HepG2 (cell line): ENCODE measurements around the gene AP3D1. TPM values are rescaled to one million over a fixed set of nuclear protein-coding genes. Genes with fewer than 3 reads are reported as not detected.

ENCODE experiments used
- ATAC-seq: fragments of 200-7000 bp; cut with Tn5 transposase; 3 replicates; pipeline ENCODE4 v1.9.1; 2020; ENCODE audit warnings: mild to moderate bottlenecking, moderate library complexity
- BruUV-seq: library from RNA; stranded (reverse); fragments of 400-500 nt; replicated peaks from 2 replicates; lab custom pipeline; 2021; lab: Mats Ljungman, UMichigan
- CTCF ChIA-PET: fragments of 300-600 bp; formaldehyde crosslinking; extraction: SDS; loops from one replicate; lab custom pipeline; 2021; ENCODE audit warnings: low total read pairs, inconsistent platforms, low intra/inter-chr PET ratio; lab: Yijun Ruan, JAX
- POLR2A ChIA-PET: fragments of 350-600 bp; sonication (Branson Sonifier 250); formaldehyde crosslinking; loops from one replicate; lab custom pipeline; 2020; ENCODE audit warnings: antibody characterized with exemption, inconsistent platforms; lab: Yijun Ruan, JAX
- DNase-seq: peaks from one replicate; pipeline ENCODE4 v3.0.0-alpha.2; 2015; ENCODE audit warnings: low spot score
- FAIRE-seq: peaks from 3 replicates; lab custom pipeline; 2011; peaks lifted over from hg19 to GRCh38; lab: Jason Lieb, UNC
- H2AFZ ChIP-seq: one replicate; pipeline ENCODE4 v1.6.1; 2011; ENCODE audit warnings: low read length, inconsistent platforms
- H3K27ac ChIP-seq: fragments of 300-600 bp; 3 replicates; pipeline ENCODE4 v1.8.0; 2011; ENCODE audit warnings: mixed run types, mild to moderate bottlenecking, mixed read lengths, low read length, inconsistent platforms; ENCODE audit not compliant: insufficient read depth; ENCODE audit errors: extremely low read length
- H3K27me3 ChIP-seq, 2 experiments: fragments of 200-600 bp in 1 of 2; 2 replicates in 1 of 2; 3 replicates in 1 of 2; pipeline versions ENCODE4 v1.6.0 to v1.8.0; 2011; ENCODE audit warnings: low read length in 2 of 2, mild to moderate bottlenecking in 2 of 2, moderate library complexity in 2 of 2, inconsistent platforms in 1 of 2; ENCODE audit not compliant: insufficient read depth in 2 of 2, control insufficient read depth in 1 of 2
- H3K36me3 ChIP-seq, 2 experiments: fragments of 200-600 bp in 1 of 2; replicated peaks in 1 of 2; 2 replicates in 1 of 2; 3 replicates in 1 of 2; pipeline versions ENCODE4 v1.5.1 to v1.8.0; 2011; ENCODE audit warnings: low read length in 2 of 2, inconsistent platforms in 1 of 2; ENCODE audit not compliant: insufficient read depth in 2 of 2, control insufficient read depth in 1 of 2
- H3K4me1 ChIP-seq: 2 replicates; pipeline ENCODE4 v1.5.1; 2012; ENCODE audit warnings: low read length, inconsistent platforms; ENCODE audit not compliant: insufficient read depth
- H3K4me2 ChIP-seq: 2 replicates; pipeline ENCODE4 v1.6.0; 2011; ENCODE audit warnings: low read depth, low read length, inconsistent platforms
- H3K4me3 ChIP-seq, 3 experiments: fragments of 200-600 bp in 1 of 3; sonication (generic), shearing (Covaris generic) in 1 of 3; replicated peaks in 1 of 3; 2 replicates each; pipeline ENCODE4 v1.5.1; 2011 to 2016; ENCODE audit warnings: low read length in 3 of 3, inconsistent platforms in 2 of 3, low read depth in 2 of 3, mild to moderate bottlenecking in 2 of 3, control low read depth in 1 of 3, mixed read lengths in 1 of 3; ENCODE audit not compliant: insufficient read depth in 1 of 3
- H3K79me2 ChIP-seq: one replicate; pipeline ENCODE4 v1.6.1; 2011; ENCODE audit warnings: low read length, inconsistent platforms; ENCODE audit not compliant: insufficient read depth
- H3K9ac ChIP-seq: 2 replicates; pipeline ENCODE4 v1.6.0; 2011; ENCODE audit warnings: mild to moderate bottlenecking, low read depth, low read length, inconsistent platforms; ENCODE audit not compliant: insufficient read depth
- H3K9me3 ChIP-seq: 2 replicates; pipeline ENCODE4 v1.5.1; 2012; ENCODE audit warnings: mild to moderate bottlenecking, low read length
- H4K20me1 ChIP-seq: 2 replicates; pipeline ENCODE4 v1.6.0; 2011; ENCODE audit warnings: inconsistent platforms, mild to moderate bottlenecking, low read length, moderate library complexity; ENCODE audit not compliant: insufficient read depth
- AGO2 ChIP-seq: fragments of 200-400 bp; formaldehyde crosslinking; optimal IDR thresholded peaks from 2 replicates; pipeline ENCODE3; 2017; ENCODE audit warnings: mild to moderate bottlenecking, low read depth, low read length, moderate library complexity
- GZF1 ChIP-seq: sonication (generic); formaldehyde crosslinking; IDR thresholded peaks from 2 replicates; pipeline ENCODE4 v1.5.1; 2020; ENCODE audit warnings: mild to moderate bottlenecking, missing genetic modification reagents
- ZNF468 ChIP-seq: sonication (generic); formaldehyde crosslinking; IDR thresholded peaks from 2 replicates; pipeline ENCODE4 v1.8.0; 2022; ENCODE audit warnings: mild to moderate bottlenecking, moderate library complexity, missing genetic modification reagents
- ZNF674 ChIP-seq: sonication (generic); formaldehyde crosslinking; IDR thresholded peaks from 2 replicates; pipeline ENCODE4 v1.5.0; 2020; ENCODE audit warnings: low read depth, mild to moderate bottlenecking, missing genetic modification reagents
- WGBS: methylation state at CpG from one replicate; pipeline ENCODE4 v1.1.6; 2017; ENCODE audit warnings: low lambda C conversion rate; 5-methylcytosine and 5-hydroxymethylcytosine counted together
- in situ Hi-C: cut with HindIII; loops from 2 replicates; pipeline ENCODE4 v1.10.0; 2017; ENCODE audit warnings: low pct_unique_long_range_greater_than_20kb; ENCODE audit not compliant: extremely low pct_ligation_motif_present
- intact Hi-C: fragments of 100-400 bp; cut with micrococcal nuclease; formaldehyde crosslinking; loops from one replicate; pipeline ENCODE4 v1.10.0; 2022; ENCODE audit not compliant: unreplicated experiment
- polyA plus RNA-seq, 8 experiments: library from polyadenylated mRNA; depleted of rRNA in 3 of 8; stranded (reverse) in 7 of 8; unstranded in 1 of 8; fragments of >200 nt; fragmentation: Illumina TruSeq in 4 of 8; extraction: Trizol in 4 of 8; gene quantifications; 2 replicates each; pipeline versions ENCODE4 v1.2.1 to v1.2.3, GENCODE V29; 2011 to 2016; ENCODE audit warnings: low read depth in 4 of 8, missing spikeins in 1 of 8, mixed read lengths in 1 of 8; ENCODE audit not compliant: insufficient read depth in 1 of 8
- total RNA-seq, 5 experiments: library from RNA; depleted of rRNA; stranded (reverse); fragments of >200 nt; fragmentation: Illumina TruSeq; extraction: Trizol; gene quantifications; 2 replicates each; pipeline ENCODE4 v1.2.3, GENCODE V29; 2016; ENCODE audit warnings: low read depth in 1 of 5

Gene AP3D1
- total and polyA plus RNA-seq, 2 of the 13 experiments (the other 11 are each of a cell fraction or from before 2014, with no cell fraction given), result 68.0 to 82.6 TPM

DNA sequence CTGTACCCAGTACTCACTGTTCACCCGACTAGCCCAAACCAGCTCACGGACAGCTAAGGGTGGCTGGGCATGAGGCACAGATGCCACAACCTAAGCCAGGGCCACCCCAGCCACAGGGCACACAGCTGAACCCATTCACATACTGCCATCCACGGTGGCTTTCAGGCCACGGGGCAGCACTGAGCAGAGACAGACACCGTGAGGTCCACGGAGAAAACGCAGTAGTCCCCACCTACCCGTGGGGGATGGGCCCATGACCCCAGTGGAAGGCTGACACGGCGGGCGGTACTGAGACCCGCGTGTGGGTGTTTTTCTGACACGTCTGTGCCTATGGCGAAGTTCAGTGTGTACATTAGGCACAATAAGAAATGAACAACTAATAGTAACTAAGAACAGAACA lies 29.1 kb downstream of the AP3D1 start:
- H3K9ac ChIP-seq, result no peak overlapping the region
- H3K4me3 ChIP-seq, result no peak overlapping the region
- POLR2A ChIA-PET, result no interaction called here
- no TSS peak for BruUV-seq
- no peak for TF ChIP-seq ZNF468 (CRISPR knock-in tag)
- no peaks in the 10 kb centered on the region for H3K79me2 ChIP-seq
- over 99% methylated on average over 11 of the region's 15 CpGs for WGBS
- H3K27ac ChIP-seq, result no peak overlapping the region
- no peaks in the 10 kb centered on the region for H3K4me1 ChIP-seq
- ATAC-seq, result no peak
- H3K9me3 ChIP-seq, result no peaks in the 10 kb centered on the region
- peaks cover 37 to 74% of the 10 kb centered on the region in 2 experiments for H3K36me3 ChIP-seq
- no peaks in the 10 kb centered on the region for H3K27me3 ChIP-seq
- in situ Hi-C loops, result no loop called here
- H4K20me1 ChIP-seq, result no peaks in the 10 kb centered on the region
- DNase-seq, result no peak
- CTCF ChIA-PET, result no interaction called here
- no peak overlapping the region for H3K4me2 ChIP-seq
- FAIRE-seq, result no peak
- H2AFZ ChIP-seq, result no peak overlapping the region
- intact Hi-C loops, result no loop called here

- intact Hi-C loops, result no loop called here
Measured at GRCh38 chr19:2121416-2122051, 29.8 kb downstream of the AP3D1 start.

More at GRCh38 chr19:2121416-2122051, 29.8 kb downstream of the AP3D1 start:
- Histone ChIP-seq H3K9ac (no peak overlapping the region), H4K20me1 (no peaks in the 10 kb centered on the region), H3K4me2 (no peak overlapping the region), H3K4me3 (no peak overlapping the region), H3K36me3 (peaks cover 39 to 77% of the 10 kb centered on the region in 2 experiments), H3K27me3 (no peaks in the 10 kb centered on the region), H3K79me2 (no peaks in the 10 kb centered on the region), H3K4me1 (no peaks in the 10 kb centered on the region), H3K27ac (no peak overlapping the region)
- no peak for ATAC-seq
- no peak for DNase-seq
- ChIA-PET POLR2A (no interaction called here), CTCF (no interaction called here)
- in situ Hi-C loops, result no loop called here
- no CpG with 5 or more reads among the region's 27 CpGs for WGBS
- BruUV-seq, result no TSS peak
- TF ChIP-seq GZF1 (no peak), ZNF674 (CRISPR knock-in tag) (no peak), AGO2 (peak; percentile 53)
- TF ChIP-seq, all 625 proteins: peak for 1
- Histone ChIP-seq H3K9me3 (no peaks in the 10 kb centered on the region), H2AFZ (no peak overlapping the region)
- no peak for FAIRE-seq
